LNCaP clone FGC (cell line): ENCODE results near the gene GPANK1.

ENCODE experiments used
- DNase-seq: peaks from one replicate; pipeline ENCODE4 v3.0.0-alpha.2; 2011; ENCODE audit warnings: low read depth
- H3K4me3 ChIP-seq: 2 replicates; pipeline ENCODE4 v1.5.1; 2011; ENCODE audit warnings: mild to moderate bottlenecking, low read depth, low read length, control low read depth
- CTCF ChIP-seq: IDR thresholded peaks from 2 replicates; pipeline ENCODE4 v1.5.1; 2012; ENCODE audit warnings: mild to moderate bottlenecking; ENCODE audit not compliant: control insufficient read depth, insufficient read depth; ENCODE audit errors: extremely low read depth

The GPANK1 gene

DNA sequence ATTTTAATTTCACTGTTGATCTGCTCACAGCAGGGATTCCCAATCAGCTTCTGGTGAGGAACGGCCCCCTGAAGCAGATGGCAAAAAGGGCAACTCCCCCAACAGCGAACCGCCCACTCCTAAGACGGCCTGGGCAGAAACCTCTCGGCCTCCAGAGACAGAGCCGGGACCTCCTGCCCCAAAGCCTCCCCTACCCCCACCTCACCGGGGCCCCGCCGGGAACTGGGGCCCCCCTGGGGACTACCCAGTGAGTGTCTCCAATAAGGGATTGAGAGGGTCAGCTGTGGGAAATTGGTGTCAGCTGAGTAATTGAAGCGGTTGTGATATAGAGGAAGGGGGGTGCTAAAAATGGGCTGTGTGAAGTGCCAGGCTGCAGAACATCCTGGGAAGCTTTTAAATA is 37.8 kb downstream of the GPANK1 start:
- no peak overlapping the region for H3K4me3 ChIP-seq
- no peak for DNase-seq
- no peak for TF ChIP-seq CTCF

GRCh38 chr6:31624070-31624469 is 40.7 kb downstream of the GPANK1 start:
- no peak for TF ChIP-seq CTCF
- no peak overlapping the region for H3K4me3 ChIP-seq
- no peak for DNase-seq

- peak overlapping the region; percentile 99 for H3K4me3 ChIP-seq
- peak; percentile 86 for DNase-seq
- TF ChIP-seq CTCF = no peak
Observed at GRCh38 chr6:31622684-31623091, 42.1 kb downstream of the GPANK1 start.

DNA sequence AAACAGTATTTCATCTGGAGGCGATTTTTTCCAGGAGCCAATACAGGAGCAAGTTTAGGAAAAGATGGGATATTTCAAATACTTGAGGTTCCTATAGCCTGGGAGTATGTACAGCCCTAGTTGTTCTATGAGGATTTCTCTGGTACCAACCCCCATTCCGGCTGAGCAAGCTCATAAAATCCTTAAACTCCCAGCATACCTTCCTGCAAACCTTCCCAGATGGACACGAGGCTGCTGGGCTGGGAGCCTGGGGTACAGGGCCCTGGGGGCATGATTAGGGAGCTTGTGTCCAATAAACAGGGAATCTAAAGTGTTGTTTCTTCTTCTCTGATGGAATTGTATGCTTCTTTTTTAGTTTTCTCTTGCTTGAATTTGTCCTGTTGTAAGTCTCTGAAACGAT is 42.8 kb downstream of the GPANK1 start:
- no peak for TF ChIP-seq CTCF
- peak overlapping the region; percentile 99 for H3K4me3 ChIP-seq
- DNase-seq = peak; percentile 70

- TF ChIP-seq CTCF = no peak
- DNase-seq = no peak
- peak overlapping the region; percentile 99 for H3K4me3 ChIP-seq
Observed at GRCh38 chr6:31621320-31621939, 43.4 kb downstream of the GPANK1 start.

DNA sequence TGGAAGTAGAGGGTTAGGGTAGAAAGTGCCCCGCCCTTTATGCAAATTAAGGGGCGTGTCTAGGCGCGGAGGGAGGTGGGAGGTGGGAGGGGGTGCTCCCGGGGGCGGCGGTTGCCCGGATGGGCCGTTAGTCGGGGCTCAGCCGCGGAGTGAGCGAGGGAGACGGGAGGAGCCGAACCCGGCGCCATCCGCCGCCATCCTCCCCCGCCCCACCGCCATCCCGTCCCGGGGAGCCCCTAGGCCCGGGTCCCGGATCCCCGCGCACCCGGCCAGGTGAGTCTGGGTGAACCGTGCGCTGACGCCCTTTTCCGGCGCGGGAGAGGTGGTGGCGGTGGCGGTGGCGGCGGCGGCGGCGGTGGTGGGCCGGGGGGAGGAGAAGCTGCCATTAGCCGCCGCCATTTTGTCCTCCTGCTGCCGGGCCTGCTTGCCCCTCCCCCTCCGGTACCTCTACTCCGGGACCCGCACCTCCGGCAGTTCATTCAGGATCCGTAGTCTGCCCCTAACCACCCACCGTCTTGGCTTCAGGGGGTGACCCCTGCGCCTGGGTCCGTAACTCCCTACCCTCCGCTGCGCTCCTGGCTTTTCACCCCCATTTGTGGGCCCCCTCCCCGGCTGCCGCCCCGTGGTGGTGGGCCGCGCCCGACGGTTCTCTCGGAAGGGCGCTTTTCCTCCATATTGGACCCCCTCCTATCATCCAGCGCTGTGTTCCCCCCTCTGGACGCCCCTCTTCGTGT is 44.0 kb downstream of the GPANK1 start, which contains the start of gene PRRC2A:
Gene PRRC2A, plus strand, starts transcription at position 130 of the 734 bp plus-strand sequence. CDS start 2,075 bp downstream, outside the sequence.
- TF ChIP-seq CTCF = no peak
- DNase-seq = no peak
- peak within 1 kb of the TSS; percentile 99 for H3K4me3 ChIP-seq
